Keratinocyte (primary cell): ENCODE results near the gene POLR3F. TPM values are rescaled to one million over a fixed set of nuclear protein-coding genes. Genes with fewer than 3 reads are reported as not detected.

Source experiments
- DNase-seq: peaks from one replicate; pipeline ENCODE4 v3.0.0-alpha.2; 2011; ENCODE audit warnings: low read depth, missing footprints, low spot score
- FAIRE-seq: peaks from 2 replicates; lab custom pipeline; 2011; peaks lifted over from hg19 to GRCh38; lab: Jason Lieb, UNC
- H2AFZ ChIP-seq: 2 replicates; pipeline ENCODE4 v1.6.0; 2012; ENCODE audit warnings: low read length, control low read depth, inconsistent platforms; ENCODE audit not compliant: control insufficient read depth
- H3K27ac ChIP-seq: 2 replicates; pipeline ENCODE4 v1.5.1; 2011; ENCODE audit warnings: low read length; ENCODE audit not compliant: control insufficient read depth, insufficient read depth
- H3K27me3 ChIP-seq: 3 replicates; pipeline ENCODE4 v1.6.0; 2011; ENCODE audit warnings: low read length; ENCODE audit not compliant: control insufficient read depth, insufficient read depth; ENCODE audit errors: extremely low read depth
- H3K36me3 ChIP-seq, 2 experiments: 2 replicates in 1 of 2; 3 replicates in 1 of 2; pipeline ENCODE4 v1.5.1; 2011; ENCODE audit warnings: low read length in 2 of 2, mild to moderate bottlenecking in 1 of 2; ENCODE audit not compliant: control insufficient read depth in 2 of 2, insufficient read depth in 2 of 2; ENCODE audit errors: extremely low read depth in 1 of 2
- H3K4me1 ChIP-seq: 3 replicates; pipeline ENCODE4 v1.5.1; 2011; ENCODE audit warnings: low read length; ENCODE audit not compliant: control insufficient read depth, insufficient read depth; ENCODE audit errors: extremely low read depth
- H3K4me2 ChIP-seq: 3 replicates; pipeline ENCODE4 v1.6.0; 2011; ENCODE audit warnings: low read depth, low read length; ENCODE audit not compliant: control insufficient read depth, insufficient read depth; ENCODE audit errors: extremely low read depth
- H3K4me3 ChIP-seq, 3 experiments: fragments of 200-600 bp in 1 of 3; sonication (generic) in 1 of 3; 2 replicates in 2 of 3; 3 replicates in 1 of 3; pipeline ENCODE4 v1.5.1; 2011 to 2016; ENCODE audit warnings: low read length in 3 of 3, mild to moderate bottlenecking in 3 of 3, control low read depth in 2 of 3, inconsistent platforms in 1 of 3, low read depth in 1 of 3, mixed read lengths in 1 of 3, mixed run types in 1 of 3, moderate library complexity in 1 of 3; ENCODE audit not compliant: control insufficient read depth in 2 of 3, insufficient read depth in 2 of 3; ENCODE audit errors: extremely low read depth in 1 of 3
- H3K79me2 ChIP-seq: 2 replicates; pipeline ENCODE4 v1.6.0; 2012; ENCODE audit warnings: low read length; ENCODE audit not compliant: control insufficient read depth, insufficient read depth
- H3K9ac ChIP-seq: 3 replicates; pipeline ENCODE4 v1.6.0; 2011; ENCODE audit warnings: low read length; ENCODE audit not compliant: control insufficient read depth, insufficient read depth; ENCODE audit errors: extremely low read depth
- H3K9me1 ChIP-seq: 3 replicates; pipeline ENCODE4 v1.6.0; 2011; ENCODE audit warnings: low read length; ENCODE audit not compliant: control insufficient read depth, insufficient read depth; ENCODE audit errors: extremely low read depth
- H3K9me3 ChIP-seq: 2 replicates; pipeline ENCODE4 v1.5.1; 2012; ENCODE audit warnings: low read depth, low read length; ENCODE audit not compliant: control insufficient read depth
- H4K20me1 ChIP-seq: 3 replicates; pipeline ENCODE4 v1.6.0; 2011; ENCODE audit warnings: low read length; ENCODE audit not compliant: control insufficient read depth, insufficient read depth; ENCODE audit errors: extremely low read depth
- EZH2 ChIP-seq: IDR thresholded peaks from one replicate; pipeline ENCODE4 v1.6.1; 2012; ENCODE audit warnings: inconsistent platforms, mild to moderate bottlenecking, low read length, moderate library complexity
- dilution Hi-C: fragments of 300-500 bp; cut with MboI; formaldehyde crosslinking; loops from one replicate; pipeline ENCODE4 v1.7.0; 2020; ENCODE audit warnings: low sequenced_read_pairs; ENCODE audit not compliant: extremely low pct_ligation_motif_present
- polyA plus RNA-seq, 5 experiments: library from polyadenylated mRNA; depleted of rRNA in 3 of 5; stranded (reverse) in 3 of 5; stranded (forward) in 1 of 5; unstranded in 1 of 5; fragments of >200 nt; gene quantifications; 1 replicate in 1 of 5; 2 replicates in 3 of 5; 3 replicates in 1 of 5; pipeline versions ENCODE4 v1.2.1 to v1.2.3, GENCODE V29; 2011 to 2012; ENCODE audit warnings: missing spikeins in 2 of 5, low read depth in 1 of 5, low replicate concordance in 1 of 5
- TF ChIP-seq, protein P1 (sequence below), 3 experiments: IDR thresholded peaks in 1 of 3; conservative IDR thresholded peaks in 1 of 3; optimal IDR thresholded peaks in 1 of 3; 2 replicates in 2 of 3; 3 replicates in 1 of 3; pipeline versions ENCODE3 to v1.5.1; 2011; ENCODE audit warnings: low read length in 3 of 3, mild to moderate bottlenecking in 3 of 3, moderate library complexity in 2 of 3, control low read depth in 1 of 3, inconsistent platforms in 1 of 3; ENCODE audit not compliant: insufficient read depth in 2 of 3; ENCODE audit errors: extremely low read depth in 1 of 3

The POLR3F gene
- polyA plus RNA-seq, 1 donor (not counting 4 experiments of a cell fraction or from before 2014, with no cell fraction given), result 12.2 TPM

GRCh38 chr20:18532626-18533025 lies 65.4 kb downstream of the POLR3F start:
- Histone ChIP-seq H3K27me3 (no peaks in the 10 kb centered on the region), H3K27ac (no peak overlapping the region), H4K20me1 (no peaks in the 10 kb centered on the region), H3K9ac (no peak overlapping the region), H3K4me1 (peaks cover 2% of the 10 kb centered on the region), H3K36me3 (peaks cover 36 to 58% of the 10 kb centered on the region in 2 experiments), H3K9me1 (no peaks in the 10 kb centered on the region), H3K4me2 (no peak overlapping the region), H3K79me2 (peaks cover 1% of the 10 kb centered on the region), H3K9me3 (no peaks in the 10 kb centered on the region), H2AFZ (no peak overlapping the region), H3K4me3 (no peak overlapping the region)
- DNase-seq, result no peak
- TF ChIP-seq, protein P1, sequence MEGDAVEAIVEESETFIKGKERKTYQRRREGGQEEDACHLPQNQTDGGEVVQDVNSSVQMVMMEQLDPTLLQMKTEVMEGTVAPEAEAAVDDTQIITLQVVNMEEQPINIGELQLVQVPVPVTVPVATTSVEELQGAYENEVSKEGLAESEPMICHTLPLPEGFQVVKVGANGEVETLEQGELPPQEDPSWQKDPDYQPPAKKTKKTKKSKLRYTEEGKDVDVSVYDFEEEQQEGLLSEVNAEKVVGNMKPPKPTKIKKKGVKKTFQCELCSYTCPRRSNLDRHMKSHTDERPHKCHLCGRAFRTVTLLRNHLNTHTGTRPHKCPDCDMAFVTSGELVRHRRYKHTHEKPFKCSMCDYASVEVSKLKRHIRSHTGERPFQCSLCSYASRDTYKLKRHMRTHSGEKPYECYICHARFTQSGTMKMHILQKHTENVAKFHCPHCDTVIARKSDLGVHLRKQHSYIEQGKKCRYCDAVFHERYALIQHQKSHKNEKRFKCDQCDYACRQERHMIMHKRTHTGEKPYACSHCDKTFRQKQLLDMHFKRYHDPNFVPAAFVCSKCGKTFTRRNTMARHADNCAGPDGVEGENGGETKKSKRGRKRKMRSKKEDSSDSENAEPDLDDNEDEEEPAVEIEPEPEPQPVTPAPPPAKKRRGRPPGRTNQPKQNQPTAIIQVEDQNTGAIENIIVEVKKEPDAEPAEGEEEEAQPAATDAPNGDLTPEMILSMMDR (optimal IDR thresholded peaks at IDR 0.05 in 1 of 3, IDR thresholded peaks at IDR 0.05 in 1 of 3, conservative IDR thresholded peaks at IDR 0.05 in 1 of 3; ENCODE audit: extremely low read depth in 1 of 3, insufficient read depth in 2 of 3, low read length in 3 of 3), result no peak
- TF ChIP-seq EZH2, result no peak
- no peak for FAIRE-seq
- dilution Hi-C loops, result no loop called here

DNA sequence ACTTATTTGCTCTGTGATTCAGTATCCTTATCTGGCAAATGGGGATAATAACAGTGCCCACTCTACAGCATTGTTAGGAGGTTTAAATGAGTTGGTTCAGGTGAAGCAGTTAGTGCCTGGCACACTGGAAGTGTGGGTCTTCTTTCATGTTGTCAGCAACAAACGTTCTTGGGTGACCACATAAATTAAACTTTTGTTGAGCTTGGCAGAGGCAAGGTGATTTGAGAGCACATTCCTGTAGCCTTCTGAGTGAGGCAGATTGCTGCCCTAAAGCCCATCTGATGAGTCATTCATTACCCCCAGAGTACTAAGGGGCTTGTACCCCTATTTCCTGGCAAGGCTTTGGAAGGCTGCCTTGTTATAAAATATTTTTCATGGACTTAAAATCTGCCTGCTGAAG lies 66.3 kb downstream of the POLR3F start:
- Histone ChIP-seq H2AFZ (no peak overlapping the region), H3K4me1 (no peaks in the 10 kb centered on the region), H3K79me2 (peaks cover 1% of the 10 kb centered on the region), H3K4me3 (no peak overlapping the region), H4K20me1 (no peaks in the 10 kb centered on the region), H3K4me2 (no peak overlapping the region), H3K9me1 (no peaks in the 10 kb centered on the region), H3K9me3 (no peaks in the 10 kb centered on the region), H3K27ac (no peak overlapping the region), H3K9ac (no peak overlapping the region), H3K36me3 (peaks cover 31 to 51% of the 10 kb centered on the region in 2 experiments), H3K27me3 (no peaks in the 10 kb centered on the region)
- TF ChIP-seq EZH2, result no peak
- TF ChIP-seq, protein P1 (optimal IDR thresholded peaks at IDR 0.05 in 1 of 3, IDR thresholded peaks at IDR 0.05 in 1 of 3, conservative IDR thresholded peaks at IDR 0.05 in 1 of 3; ENCODE audit: extremely low read depth in 1 of 3, insufficient read depth in 2 of 3, low read length in 3 of 3), result no peak
- dilution Hi-C loops, result no loop called here
- no peak for DNase-seq
- no peak for FAIRE-seq
